HepG2 (cell line): ENCODE results near the gene ITGB1. TPM values are rescaled to one million over a fixed set of nuclear protein-coding genes. Genes with fewer than 3 reads are reported as not detected.

Experiments
- ATM ChIP-seq: fragments of 450-650 bp; IDR thresholded peaks from 2 replicates; pipeline ENCODE4 v1.7.1; 2017; ENCODE audit warnings: mild to moderate bottlenecking, borderline replicate concordance
- FOXP4 ChIP-seq: sonication (generic); formaldehyde crosslinking; IDR thresholded peaks from 2 replicates; pipeline ENCODE4 v1.4.0; 2020; ENCODE audit warnings: missing genetic modification reagents
- HMGXB4 ChIP-seq, 2 experiments: sonication (generic) in 1 of 2; formaldehyde crosslinking in 1 of 2; IDR thresholded peaks; 2 replicates each; pipeline versions ENCODE4 v1.4.0 to v1.6.1; 2018 to 2020; ENCODE audit warnings: missing genetic modification reagents in 2 of 2, borderline replicate concordance in 1 of 2, low read depth in 1 of 2, mild to moderate bottlenecking in 1 of 2, missing biosample characterization in 1 of 2
- IRF1 ChIP-seq: sonication (generic); formaldehyde crosslinking; IDR thresholded peaks from 2 replicates; pipeline ENCODE4 v1.4.0; 2020; ENCODE audit warnings: low read depth, mild to moderate bottlenecking, missing genetic modification reagents
- KDM3A ChIP-seq: IDR thresholded peaks from 2 replicates; pipeline ENCODE4 v1.6.1; 2018; ENCODE audit warnings: low read depth, missing compliant biosample characterization
- MNT ChIP-seq: fragments of 450-650 bp; IDR thresholded peaks from 2 replicates; pipeline ENCODE4 v1.6.1; 2016
- PRMT3 ChIP-seq: sonication (generic); formaldehyde crosslinking; IDR thresholded peaks from 2 replicates; pipeline ENCODE4 v1.8.1; 2022; ENCODE audit warnings: low read depth, mild to moderate bottlenecking, moderate library complexity, missing genetic modification reagents, borderline replicate concordance
- RBFOX2 ChIP-seq: fragments of 200-400 bp; formaldehyde crosslinking; IDR thresholded peaks from 2 replicates; pipeline ENCODE4 v1.6.1; 2017; ENCODE audit warnings: low read depth, mild to moderate bottlenecking, low read length
- SETDB1 ChIP-seq: sonication (generic); formaldehyde crosslinking; IDR thresholded peaks from 2 replicates; pipeline ENCODE4 v1.5.1; 2020; ENCODE audit warnings: missing genetic modification reagents, mild to moderate bottlenecking, borderline replicate concordance
- SIN3B ChIP-seq: fragments of 150-350 bp; IDR thresholded peaks from 2 replicates; pipeline ENCODE4 v1.6.1; 2014; ENCODE audit warnings: low read length
- SOX13 ChIP-seq, 3 experiments: fragments of 450-650 bp in 1 of 3; sonication (generic) in 1 of 3; formaldehyde crosslinking in 1 of 3; IDR thresholded peaks in 2 of 3; conservative IDR thresholded peaks in 1 of 3; 2 replicates each; pipeline versions ENCODE4 v1.5.0 to v1.6.1; 2016 to 2020; ENCODE audit warnings: antibody characterized with exemption in 1 of 3, mild to moderate bottlenecking in 1 of 3, missing compliant biosample characterization in 1 of 3, missing genetic modification reagents in 1 of 3, moderate library complexity in 1 of 3
- SOX6 ChIP-seq, 2 experiments: fragments of 450-650 bp in 1 of 2; sonication (generic) in 1 of 2; formaldehyde crosslinking in 1 of 2; IDR thresholded peaks; 2 replicates each; pipeline versions ENCODE4 v1.4.0 to v1.6.1; 2017 to 2020; ENCODE audit warnings: antibody characterized with exemption in 1 of 2, mild to moderate bottlenecking in 1 of 2, missing genetic modification reagents in 1 of 2
- ZBTB25 ChIP-seq: IDR thresholded peaks from 2 replicates; pipeline ENCODE4 v1.6.1; 2018; ENCODE audit warnings: missing genetic modification reagents
- ZC3H4 ChIP-seq: sonication (generic); formaldehyde crosslinking; IDR thresholded peaks from 2 replicates; pipeline ENCODE4 v1.4.0; 2020; ENCODE audit warnings: missing genetic modification reagents, borderline replicate concordance
- ZNF282 ChIP-seq: fragments of 450-650 bp; IDR thresholded peaks from 2 replicates; pipeline ENCODE4 v1.6.1; 2018; ENCODE audit not compliant: partially characterized antibody
- ZNF547 ChIP-seq: sonication (generic); formaldehyde crosslinking; IDR thresholded peaks from 2 replicates; pipeline ENCODE4 v1.5.1; 2020; ENCODE audit warnings: mild to moderate bottlenecking, missing genetic modification reagents
- ZNF7 ChIP-seq: IDR thresholded peaks from 2 replicates; pipeline ENCODE4 v1.6.1; 2016; ENCODE audit warnings: missing biosample characterization, missing genetic modification reagents
- ZNF746 ChIP-seq: sonication (generic); formaldehyde crosslinking; IDR thresholded peaks from 2 replicates; pipeline ENCODE4 v1.8.0; 2022; ENCODE audit warnings: mild to moderate bottlenecking, missing genetic modification reagents
- ZSCAN31 ChIP-seq: sonication (generic); formaldehyde crosslinking; IDR thresholded peaks from 2 replicates; pipeline ENCODE4 v1.5.0; 2020; ENCODE audit warnings: low read depth, mild to moderate bottlenecking, missing genetic modification reagents
- polyA plus RNA-seq, 8 experiments: library from polyadenylated mRNA; depleted of rRNA in 3 of 8; stranded (reverse) in 7 of 8; unstranded in 1 of 8; fragments of >200 nt; fragmentation: Illumina TruSeq in 4 of 8; extraction: Trizol in 4 of 8; gene quantifications; 2 replicates each; pipeline versions ENCODE4 v1.2.1 to v1.2.3, GENCODE V29; 2011 to 2016; ENCODE audit warnings: low read depth in 4 of 8, missing spikeins in 1 of 8, mixed read lengths in 1 of 8; ENCODE audit not compliant: insufficient read depth in 1 of 8
- total RNA-seq, 5 experiments: library from RNA; depleted of rRNA; stranded (reverse); fragments of >200 nt; fragmentation: Illumina TruSeq; extraction: Trizol; gene quantifications; 2 replicates each; pipeline ENCODE4 v1.2.3, GENCODE V29; 2016; ENCODE audit warnings: low read depth in 1 of 5

Gene ITGB1
- total and polyA plus RNA-seq, 2 of the 13 experiments (the other 11 are each of a cell fraction or from before 2014, with no cell fraction given) = 190 to 204 TPM

GRCh38 chr10:32958085-32959005 is at the start of gene ITGB1 (continued):
- TF ChIP-seq MNT = no peak
- no peak for TF ChIP-seq ATM
- TF ChIP-seq RBFOX2 = peak; percentile 92
- no peak for TF ChIP-seq ZNF7
- peak; percentile 80 for TF ChIP-seq KDM3A
- peak; percentile 67 for TF ChIP-seq ZNF547 (CRISPR knock-in tag)
- TF ChIP-seq ZNF282 = no peak
- no peak; the same call in 1 of the 2 replicates for TF ChIP-seq ZSCAN31 (CRISPR knock-in tag)
- TF ChIP-seq SIN3B = no peak
- TF ChIP-seq SETDB1 (CRISPR knock-in tag) = no peak
- no peak; the same call in 1 of the 2 replicates for TF ChIP-seq ZC3H4 (CRISPR knock-in tag)
- TF ChIP-seq SOX6 (IDR thresholded peaks at IDR 0.05) = no peak
- TF ChIP-seq SOX6 (CRISPR knock-in tag; IDR thresholded peaks at IDR 0.05) = peak; percentile 86
- TF ChIP-seq PRMT3 (CRISPR knock-in tag) = no peak
- TF ChIP-seq HMGXB4 (CRISPR knock-in tag; IDR thresholded peaks at IDR 0.05; ENCODE audit: borderline replicate concordance in 1 of 2, low read depth in 1 of 2) = peak; percentile 68 to 95
- peak; percentile 98 for TF ChIP-seq ZBTB25
- peak; percentile 59 for TF ChIP-seq FOXP4 (CRISPR knock-in tag)
- peak; percentile 24; the same call in 1 of the 2 replicates for TF ChIP-seq ZNF746 (CRISPR knock-in tag)
- no peak for TF ChIP-seq IRF1 (CRISPR knock-in tag)
- no peak for TF ChIP-seq SOX13 (IDR thresholded peaks at IDR 0.05)
- TF ChIP-seq SOX13 (CRISPR knock-in tag; conservative IDR thresholded peaks at IDR 0.05 in 1 of 2, IDR thresholded peaks at IDR 0.05 in 1 of 2) = peak in 1 of 2 experiments; percentile 77; a peak in 2 of 4 replicates
